SK-N-SH (cell line): ENCODE measurements around the gene IFT25. TPM values are rescaled to one million over a fixed set of nuclear protein-coding genes. Genes with fewer than 3 reads are reported as not detected.

ENCODE experiments used
- CTCF ChIA-PET: fragments of 300-600, 350-600 bp; formaldehyde crosslinking; extraction: SDS; loops from one replicate; lab custom pipeline; 2021; lab: Yijun Ruan, JAX
- POLR2A ChIA-PET: fragments of 350-600 bp; sonication (Branson Sonifier 250); formaldehyde crosslinking; extraction: SDS; loops from one replicate; lab custom pipeline; 2020; ENCODE audit warnings: antibody characterized with exemption, inconsistent platforms; lab: Yijun Ruan, JAX
- DNase-seq: peaks from one replicate; pipeline ENCODE4 v3.0.0; 2012
- H2AFZ ChIP-seq: fragments of 200-600 bp; sonication (generic); 2 replicates; pipeline ENCODE4 v1.8.1; 2016; ENCODE audit warnings: antibody characterized with exemption, mild to moderate bottlenecking, low read depth
- H3F3A ChIP-seq: fragments of 200-600 bp; sonication (generic); replicated peaks from 2 replicates; pipeline ENCODE3; 2016; ENCODE audit warnings: antibody characterized with exemption, mild to moderate bottlenecking; ENCODE audit not compliant: insufficient read depth
- H3K27ac ChIP-seq, 2 experiments: fragments of 200-500 bp in 1 of 2; fragments of 200-600 bp in 1 of 2; sonication (Bioruptor generic) in 1 of 2; sonication (generic), shearing (Covaris generic) in 1 of 2; 2 replicates each; pipeline versions ENCODE4 v1.5.1 to v1.6.1; 2014 to 2016; ENCODE audit warnings: low read depth in 2 of 2, inconsistent platforms in 1 of 2, low read length in 1 of 2, mild to moderate bottlenecking in 1 of 2, mixed read lengths in 1 of 2
- H3K27me3 ChIP-seq: fragments of 200-600 bp; sonication (generic), shearing (Covaris generic); 2 replicates; pipeline ENCODE4 v1.6.1; 2016; ENCODE audit warnings: mixed run types; ENCODE audit not compliant: insufficient read depth
- H3K36me3 ChIP-seq, 2 experiments: fragments of 200-500 bp in 1 of 2; fragments of 200-600 bp in 1 of 2; sonication (Bioruptor generic) in 1 of 2; sonication (generic) in 1 of 2; replicated peaks in 1 of 2; 2 replicates each; pipeline versions ENCODE3 to v1.5.1; 2014 to 2016; ENCODE audit warnings: low read length in 1 of 2, mild to moderate bottlenecking in 1 of 2; ENCODE audit not compliant: insufficient read depth in 2 of 2, control insufficient read depth in 1 of 2
- H3K4me1 ChIP-seq, 2 experiments: fragments of 200-500 bp in 1 of 2; fragments of 200-600 bp in 1 of 2; sonication (Bioruptor generic) in 1 of 2; sonication (generic), shearing (Covaris generic) in 1 of 2; 2 replicates each; pipeline versions ENCODE4 v1.5.1 to v1.6.1; 2014 to 2016; ENCODE audit warnings: low read depth in 1 of 2, low read length in 1 of 2, mixed run types in 1 of 2; ENCODE audit not compliant: insufficient read depth in 2 of 2, control insufficient read depth in 1 of 2
- H3K4me2 ChIP-seq: fragments of 200-600 bp; sonication (generic), shearing (Covaris generic); 2 replicates; pipeline ENCODE4 v1.6.1; 2017; ENCODE audit warnings: mixed run types
- H3K4me3 ChIP-seq, 2 experiments: fragments of 200-500 bp in 1 of 2; fragments of 200-600 bp in 1 of 2; sonication (Bioruptor generic) in 1 of 2; sonication (generic), shearing (Covaris generic) in 1 of 2; 2 replicates each; pipeline versions ENCODE4 v1.5.1 to v1.8.1; 2014 to 2016; ENCODE audit warnings: low read depth in 2 of 2, inconsistent platforms in 1 of 2, low read length in 1 of 2, mild to moderate bottlenecking in 1 of 2, mixed read lengths in 1 of 2, moderate library complexity in 1 of 2
- H3K79me2 ChIP-seq: fragments of 200-600 bp; sonication (generic); 2 replicates; pipeline ENCODE4 v1.8.1; 2017; ENCODE audit warnings: mild to moderate bottlenecking; ENCODE audit not compliant: insufficient read depth
- H3K9ac ChIP-seq: fragments of 200-600 bp; sonication (generic); 2 replicates; pipeline ENCODE4 v1.6.1; 2017; ENCODE audit warnings: mixed run types
- H3K9me2 ChIP-seq: fragments of 200-600 bp; sonication (generic); 2 replicates; pipeline ENCODE4 v1.6.1; 2017; ENCODE audit warnings: mixed run types
- H3K9me3 ChIP-seq: fragments of 200-600 bp; sonication (generic); 2 replicates; pipeline ENCODE4 v1.6.1; 2017; ENCODE audit warnings: mixed run types, mild to moderate bottlenecking, moderate library complexity
- H4K20me1 ChIP-seq: fragments of 200-600 bp; sonication (generic); 2 replicates; pipeline ENCODE4 v1.6.1; 2017; ENCODE audit warnings: mild to moderate bottlenecking, mixed run types; ENCODE audit not compliant: insufficient read depth
- CHD2 ChIP-seq: fragments of 150-350 bp; IDR thresholded peaks from 2 replicates; pipeline ENCODE4 v1.6.1; 2018; ENCODE audit warnings: low read length; ENCODE audit not compliant: partially characterized antibody
- EZH2phosphoT487 ChIP-seq: fragments of 200-600 bp; sonication (generic); IDR thresholded peaks from 2 replicates; pipeline ENCODE4 v1.6.1; 2017; ENCODE audit warnings: low read depth, mixed run types, mild to moderate bottlenecking, antibody characterized with exemption, moderate library complexity, borderline replicate concordance
- GABPA ChIP-seq: IDR thresholded peaks from 2 replicates; pipeline ENCODE4 v1.4.0; 2012; ENCODE audit warnings: low read depth, mild to moderate bottlenecking
- GATA2 ChIP-seq: sonication (generic); formaldehyde crosslinking; IDR thresholded peaks from 2 replicates; pipeline ENCODE4 v1.5.0; 2020; ENCODE audit warnings: mild to moderate bottlenecking, missing genetic modification reagents
- JUND ChIP-seq: IDR thresholded peaks from 2 replicates; pipeline ENCODE4 v1.4.0; 2012
- MAX ChIP-seq: IDR thresholded peaks from 2 replicates; pipeline ENCODE4 v1.4.0; 2012; ENCODE audit warnings: low read depth
- MEF2A ChIP-seq: IDR thresholded peaks from 2 replicates; pipeline ENCODE4 v1.4.0; 2012; ENCODE audit warnings: low read depth, borderline replicate concordance
- MXI1 ChIP-seq: IDR thresholded peaks from 2 replicates; pipeline ENCODE4 v1.6.1; 2012; ENCODE audit warnings: mild to moderate bottlenecking, low read depth, low read length, improper control_type of control experiment
- NFIC ChIP-seq: IDR thresholded peaks from 2 replicates; pipeline ENCODE4 v1.4.0; 2012; ENCODE audit warnings: borderline replicate concordance
- POLR2AphosphoS5 ChIP-seq: IDR thresholded peaks from 2 replicates; pipeline ENCODE4 v1.6.1; 2012; ENCODE audit warnings: low read depth, low read length
- RAD21 ChIP-seq: IDR thresholded peaks from 2 replicates; pipeline ENCODE4 v1.6.1; 2012; ENCODE audit warnings: mild to moderate bottlenecking, low read length
- RCOR1 ChIP-seq: fragments of 150-350 bp; IDR thresholded peaks from 2 replicates; pipeline ENCODE4 v1.6.1; 2017; ENCODE audit warnings: antibody characterized with exemption, low read length
- REST ChIP-seq: IDR thresholded peaks from 2 replicates; pipeline ENCODE4 v1.6.1; 2012; ENCODE audit warnings: mild to moderate bottlenecking, low read depth, low read length, moderate library complexity
- RFX5 ChIP-seq: IDR thresholded peaks from 2 replicates; pipeline ENCODE4 v1.6.1; 2012; ENCODE audit warnings: mild to moderate bottlenecking, improper control_type of control experiment, low read length
- RXRA ChIP-seq: IDR thresholded peaks from 2 replicates; pipeline ENCODE4 v1.4.0; 2012; ENCODE audit warnings: low read depth, mild to moderate bottlenecking, borderline replicate concordance
- TAF1 ChIP-seq: IDR thresholded peaks from 2 replicates; pipeline ENCODE4 v1.6.1; 2012; ENCODE audit warnings: low read depth, mild to moderate bottlenecking, low read length, moderate library complexity, borderline replicate concordance
- TCF12 ChIP-seq: IDR thresholded peaks from 2 replicates; pipeline ENCODE4 v1.4.0; 2012
- TEAD4 ChIP-seq: IDR thresholded peaks from 2 replicates; pipeline ENCODE4 v1.4.0; 2012; ENCODE audit warnings: mild to moderate bottlenecking, borderline replicate concordance; ENCODE audit not compliant: insufficient read depth
- USF2 ChIP-seq: fragments of 150-350 bp; IDR thresholded peaks from 2 replicates; pipeline ENCODE4 v1.6.1; 2017; ENCODE audit warnings: antibody characterized with exemption, low read length, low read depth, borderline replicate concordance
- YY1 ChIP-seq: IDR thresholded peaks from 2 replicates; pipeline ENCODE4 v1.4.0; 2012; ENCODE audit warnings: low read depth, mild to moderate bottlenecking
- ZBTB33 ChIP-seq: IDR thresholded peaks from 2 replicates; pipeline ENCODE4 v1.4.0; 2012; ENCODE audit warnings: low read depth, borderline replicate concordance
- WGBS: methylation state at CpG from one replicate; pipeline ENCODE4 v1.1.6; 2017; ENCODE audit warnings: low lambda C conversion rate; 5-methylcytosine and 5-hydroxymethylcytosine counted together
- polyA plus RNA-seq, 3 experiments: library from polyadenylated mRNA; depleted of rRNA; stranded (reverse); fragments of >200 nt; gene quantifications; 2 replicates each; pipeline ENCODE4 v1.2.3, GENCODE V29; 2012

Gene IFT25
- polyA plus RNA-seq, 1 of the 3 experiments (the other 2 are of a cell fraction) = 25.7 TPM

- TF ChIP-seq ZBTB33 (no peak), NFIC (no peak), POLR2AphosphoS5 (no peak)
- TF ChIP-seq, all 33 proteins: peak for 0
Measured at GRCh38 chr1:53895421-53895820, 50.1 kb downstream of the IFT25 start (continued).

GRCh38 chr1:53894644-53895043, 50.9 kb downstream of the IFT25 start:
- Histone ChIP-seq H4K20me1 (no peaks in the 10 kb centered on the region), H3K27ac (no peak overlapping the region), H3K4me2 (no peak overlapping the region), H3K4me1 (peaks cover 0 to 2% of the 10 kb centered on the region in 2 experiments; a peak in 1 of 4 replicates), H3K27me3 (no peaks in the 10 kb centered on the region), H3F3A (peaks cover 4% of the 10 kb centered on the region), H3K79me2 (no peaks in the 10 kb centered on the region), H3K4me3 (no peak overlapping the region), H3K9ac (no peak overlapping the region), H3K9me2 (no peaks in the 10 kb centered on the region), H3K9me3 (no peaks in the 10 kb centered on the region), H3K36me3 (no peaks in the 10 kb centered on the region), H2AFZ (no peak overlapping the region)
- no peak for TF ChIP-seq RXRA
- no peak for TF ChIP-seq YY1
- no peak for TF ChIP-seq MAX
- no peak for TF ChIP-seq RFX5
- no peak for TF ChIP-seq GABPA
- TF ChIP-seq RCOR1 = no peak
- TF ChIP-seq USF2 = no peak
- TF ChIP-seq TCF12 = no peak
- TF ChIP-seq TAF1 = no peak
- no peak for TF ChIP-seq TEAD4
- no peak for TF ChIP-seq NFIC
- TF ChIP-seq REST = no peak
- TF ChIP-seq GATA2 (CRISPR knock-in tag) = no peak
- no peak for TF ChIP-seq MEF2A
- TF ChIP-seq MXI1 = no peak
- TF ChIP-seq RAD21 = no peak
- TF ChIP-seq EZH2phosphoT487 = no peak
- TF ChIP-seq JUND = no peak
- no peak for TF ChIP-seq CHD2
- 95% methylated on average over 5 of the region's 5 CpGs for WGBS
- POLR2A ChIA-PET = no interaction called here
- CTCF ChIA-PET = interaction anchor here (7.4 kb wide), 1 partner anchor 16 kb away, joined by 38 read pairs; no protein-coding TSS in a partner anchor
- DNase-seq = no peak
